ENCODE results near the gene TRIL.
A peak's percentile ranks its signal among the peaks of the same experiment; 100 is the strongest.

GRCh38 chr7:28921822-28922221 is 36.3 kb downstream of the TRIL start:
- TF ChIP-seq CTCF (IDR thresholded peaks at IDR 0.05) (peak; percentile 76), EZH2 (IDR thresholded peaks at IDR 0.05; ENCODE audit: borderline replicate concordance, insufficient read depth, low read depth, low read length, poor library complexity, severe bottlenecking) (no peak)

Measured in B cell (primary cell).